Spinal cord (tissue), 10 donors: ENCODE results near the gene TBC1D32. TPM values are rescaled to one million over a fixed set of nuclear protein-coding genes. Genes with fewer than 3 reads are reported as not detected.
"Not testable (repeated sequence)": the region's sequence is repeated elsewhere in the genome, so short reads cannot be mapped to it uniquely, and the experiment has no call there.

ENCODE experiments used
- DNase-seq, 6 donors: peaks; one replicate each; pipeline versions ENCODE4 v3.0.0 to v3.0.0-alpha.2; 2013 to 2015; ENCODE audit warnings: low spot score in 6 of 6, low read depth in 4 of 6
- H3K27ac ChIP-seq: one replicate; pipeline ENCODE4 v1.5.1; 2013; ENCODE audit warnings: low read depth, low read length, control low read depth
- H3K27me3 ChIP-seq: one replicate; pipeline ENCODE4 v1.6.1; 2013; ENCODE audit warnings: low read length; ENCODE audit not compliant: control insufficient read depth, insufficient read depth
- H3K36me3 ChIP-seq: one replicate; pipeline ENCODE4 v1.6.1; 2013; ENCODE audit warnings: low read length; ENCODE audit not compliant: control insufficient read depth, insufficient read depth
- H3K4me1 ChIP-seq: one replicate; pipeline ENCODE4 v1.6.1; 2013; ENCODE audit warnings: low read length; ENCODE audit not compliant: control insufficient read depth, insufficient read depth
- H3K4me3 ChIP-seq: one replicate; pipeline ENCODE4 v1.5.1; 2013; ENCODE audit warnings: low read depth, low read length, control low read depth
- H3K9me3 ChIP-seq: one replicate; pipeline ENCODE4 v1.6.1; 2013; ENCODE audit warnings: low read length; ENCODE audit not compliant: control insufficient read depth, insufficient read depth
- WGBS: methylation state at CpG from one replicate; pipeline ENCODE4 v1.1.5; 2013; ENCODE audit warnings: missing lambda C conversion rate; ENCODE audit not compliant: insufficient coverage; 5-methylcytosine and 5-hydroxymethylcytosine counted together
- long read RNA-seq, 4 donors: transcript quantifications; one replicate each; lab custom pipeline, GENCODE V29; 2026
- polyA plus RNA-seq, 2 donors: library from polyadenylated mRNA; unstranded; fragments of 120-200 nt; gene quantifications; one replicate each; pipeline ENCODE4 v1.2.1, GENCODE V29; 2013; ENCODE audit not compliant: insufficient read length in 2 of 2
- total RNA-seq, 2 donors: library from RNA; depleted of rRNA in 1 of 2; stranded (reverse); fragments of 120-200 nt in 1 of 2; fragments of >200 nt in 1 of 2; gene quantifications; one replicate each; pipeline versions ENCODE4 v1.2.3 to v1.2.4, GENCODE V29; 2013 to 2014
- donor health status: healthy.

Gene TBC1D32
- 10 to 100 TPM; 32.8 to 51.4 TPM for total RNA-seq
- 10 to 100 TPM; 12.2 to 17.1 TPM for polyA plus RNA-seq
- long read RNA-seq, donor 1, partial matches to known transcripts, result 0 of 2 reads
- long read RNA-seq, donor 1, other reads (novel, unspliced or antisense), result 0 of 2 reads
- long read RNA-seq, donor 2, result 0 reads
- long read RNA-seq, donor 3, result 0 reads
- long read RNA-seq, donor 4, partial matches to known transcripts, result 0 of 1 reads
- long read RNA-seq, donor 4, other reads (novel, unspliced or antisense), result 0 of 1 reads

GRCh38 chr6:121334299-121335086 is at the start of gene TBC1D32:
Gene TBC1D32, minus strand, starts transcription at chr6:121334480. Its CDS starts 50 bp downstream, at chr6:121334430.
- 2% methylated on average over 48 of the region's 52 CpGs for WGBS

DNA sequence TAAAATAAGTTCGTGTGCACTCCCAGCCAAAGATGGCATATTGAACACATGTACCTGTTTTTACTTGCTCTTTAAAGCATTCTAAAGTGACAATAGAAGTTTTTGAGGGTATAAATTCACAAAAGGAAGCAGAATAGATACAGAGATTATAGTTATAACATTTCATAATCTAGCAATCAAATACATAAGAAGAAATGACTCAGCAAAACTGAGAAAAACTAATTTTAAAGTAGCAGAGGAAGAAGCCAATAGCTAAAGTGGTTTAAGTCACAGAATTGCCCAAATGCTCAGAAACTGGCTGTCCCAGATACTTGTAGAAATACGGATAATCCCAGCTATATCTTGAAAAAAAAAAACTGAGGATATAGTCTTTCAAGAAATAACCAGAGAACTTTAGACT is 49.2 kb upstream of the TBC1D32 start:
- no peak for DNase-seq
- Histone ChIP-seq H3K27me3 (no peaks in the 10 kb centered on the region), H3K27ac (no peak overlapping the region), H3K4me1 (no peaks in the 10 kb centered on the region), H3K36me3 (no peaks in the 10 kb centered on the region), H3K4me3 (no peak overlapping the region), H3K9me3 (no peaks in the 10 kb centered on the region)
- no CpG with 5 or more reads among the region's 2 CpGs for WGBS

More at GRCh38 chr6:121334299-121335086, at the start of gene TBC1D32:
- no peaks in the 10 kb centered on the region for H3K36me3 ChIP-seq
- peaks cover 5% of the 10 kb centered on the region for H3K4me1 ChIP-seq
- no peaks in the 10 kb centered on the region for H3K9me3 ChIP-seq
- H3K27me3 ChIP-seq, result no peaks in the 10 kb centered on the region
- peak within 1 kb of the TSS; percentile 93 for H3K4me3 ChIP-seq
- peak within 1 kb of the TSS; percentile 99 for H3K27ac ChIP-seq
- DNase-seq, result peak; percentile 85 to 97 (median 92)

- no peak overlapping the region for H3K27ac ChIP-seq
- H3K4me3 ChIP-seq, result no peak overlapping the region
- no CpG with 5 or more reads among the region's 3 CpGs for WGBS
- H3K27me3 ChIP-seq, result no peaks in the 10 kb centered on the region
- H3K4me1 ChIP-seq, result no peaks in the 10 kb centered on the region
- no peaks in the 10 kb centered on the region for H3K9me3 ChIP-seq
- peak in 2 of 6 donors; percentile 35 to 54 for DNase-seq
- no peaks in the 10 kb centered on the region for H3K36me3 ChIP-seq
Observed at GRCh38 chr6:121382467-121383121, 48.3 kb upstream of the TBC1D32 start.

GRCh38 chr6:121376411-121376810 is 42.1 kb upstream of the TBC1D32 start:
- Histone ChIP-seq H3K27me3 (no peaks in the 10 kb centered on the region), H3K4me1 (no peaks in the 10 kb centered on the region), H3K4me3 (no peak overlapping the region), H3K36me3 (no peaks in the 10 kb centered on the region), H3K9me3 (no peaks in the 10 kb centered on the region), H3K27ac (no peak overlapping the region)
- 91% methylated on average over 3 of the region's 4 CpGs for whole genome bisulfite sequencing
- DNase-seq, result no peak

- no CpG with 5 or more reads among the region's 1 CpG for WGBS
- H3K36me3 ChIP-seq, DNase-seq, H3K4me3 ChIP-seq, H3K4me1 ChIP-seq, H3K27ac ChIP-seq, H3K27me3 ChIP-seq, H3K9me3 ChIP-seq: not testable (repeated sequence)
Observed at GRCh38 chr6:121374219-121374618, 39.9 kb upstream of the TBC1D32 start.

DNA sequence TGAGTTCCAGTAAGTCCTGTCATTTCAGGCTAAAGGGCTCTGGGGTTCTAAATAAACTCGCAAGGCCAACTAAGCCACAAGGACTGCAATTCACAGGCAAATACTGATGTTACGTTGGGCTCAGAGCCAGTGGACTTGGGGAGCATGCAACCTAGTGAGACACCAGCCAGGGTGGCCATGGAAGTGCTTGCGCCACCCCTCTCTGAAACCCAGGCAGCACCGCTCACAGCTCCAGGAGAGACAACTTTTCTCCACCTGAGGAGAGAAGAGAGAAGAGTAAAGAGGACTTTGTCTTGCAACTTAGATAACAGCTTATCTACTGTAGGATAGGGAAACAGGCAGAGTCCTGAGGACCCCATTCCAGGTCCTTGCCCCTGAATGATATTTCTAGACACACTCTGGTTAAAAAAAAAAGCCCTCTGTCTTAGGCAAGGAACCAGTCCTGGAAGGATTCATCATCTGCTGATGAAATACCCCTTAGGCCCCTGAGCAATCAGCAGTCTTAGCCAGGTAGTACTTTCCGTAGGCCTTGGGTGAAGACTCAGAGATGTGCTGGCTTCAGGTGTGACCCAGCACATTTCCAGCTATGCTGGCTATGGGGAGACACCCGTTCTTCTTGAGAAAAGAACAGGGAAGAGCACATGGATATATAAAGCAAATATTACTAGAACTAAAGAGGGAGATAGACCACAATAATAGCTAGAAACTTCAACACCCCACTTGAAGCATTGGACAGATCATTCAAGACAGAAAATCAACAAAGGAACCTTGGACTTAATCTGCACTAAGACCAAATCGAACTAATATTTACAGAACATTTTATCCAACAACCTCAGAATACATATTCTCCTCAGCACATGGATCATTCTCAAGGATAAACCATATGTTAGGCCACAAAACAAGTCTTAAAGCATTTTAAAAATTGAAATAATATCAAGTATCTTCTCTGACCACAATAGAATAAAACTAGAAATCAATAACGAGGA is 31.5 kb upstream of the TBC1D32 start:
- Histone ChIP-seq H3K4me3 (no peak overlapping the region), H3K9me3 (no peaks in the 10 kb centered on the region), H3K27me3 (no peaks in the 10 kb centered on the region), H3K36me3 (no peaks in the 10 kb centered on the region), H3K4me1 (no peaks in the 10 kb centered on the region), H3K27ac (no peak overlapping the region)
- DNase-seq, result no peak
- WGBS, result 94% methylated on average over 4 of the region's 8 CpGs

- Histone ChIP-seq H3K4me1 (no peaks in the 10 kb centered on the region), H3K36me3 (no peaks in the 10 kb centered on the region), H3K27ac (no peak overlapping the region), H3K9me3 (no peaks in the 10 kb centered on the region), H3K4me3 (no peak overlapping the region), H3K27me3 (no peaks in the 10 kb centered on the region)
- WGBS, result no CpG with 5 or more reads among the region's 1 CpG
- DNase-seq, result no peak
Observed at GRCh38 chr6:121356575-121356974, 22.3 kb upstream of the TBC1D32 start.

DNA sequence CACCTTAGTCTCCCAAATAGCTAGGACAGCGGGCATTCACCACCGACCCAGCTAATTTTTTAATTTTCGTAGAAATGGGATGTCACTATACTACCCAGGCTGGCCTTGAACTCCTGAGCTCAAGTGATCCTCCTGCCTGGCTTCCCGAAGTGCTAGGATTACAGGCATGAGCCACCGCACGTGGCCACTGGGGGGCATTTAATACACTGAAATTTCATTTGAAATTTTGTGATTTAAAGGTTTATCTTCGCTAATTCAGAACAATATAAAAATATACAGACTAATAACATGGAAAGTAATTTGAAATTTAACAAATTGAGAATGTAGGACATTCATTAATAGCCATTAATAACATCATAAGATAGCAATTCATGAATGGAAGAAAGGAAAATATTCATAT is 20.5 kb upstream of the TBC1D32 start:
- no CpG with 5 or more reads among the region's 7 CpGs for WGBS
- no peak for DNase-seq
- Histone ChIP-seq H3K9me3 (no peaks in the 10 kb centered on the region), H3K4me3 (no peak overlapping the region), H3K36me3 (no peaks in the 10 kb centered on the region), H3K27me3 (no peaks in the 10 kb centered on the region), H3K4me1 (no peaks in the 10 kb centered on the region), H3K27ac (no peak overlapping the region)

GRCh38 chr6:121352941-121353340 is 18.7 kb upstream of the TBC1D32 start:
- DNase-seq, result no peak
- Histone ChIP-seq H3K4me1 (no peaks in the 10 kb centered on the region), H3K27ac (no peak overlapping the region), H3K9me3 (no peaks in the 10 kb centered on the region), H3K36me3 (no peaks in the 10 kb centered on the region), H3K4me3 (no peak overlapping the region), H3K27me3 (no peaks in the 10 kb centered on the region)
- WGBS, result no CpG with 5 or more reads among the region's 1 CpG
